HG03439 (cell line): ENCODE data around the gene KCTD16.

Source experiments
- ATAC-seq: cut with Tn5 transposase; IDR thresholded peaks from one replicate; pipeline ENCODE4 v1.9.1; 2021; ENCODE audit warnings: mild to moderate bottlenecking, moderate library complexity; ENCODE audit not compliant: unreplicated experiment

KCTD16 gene

DNA sequence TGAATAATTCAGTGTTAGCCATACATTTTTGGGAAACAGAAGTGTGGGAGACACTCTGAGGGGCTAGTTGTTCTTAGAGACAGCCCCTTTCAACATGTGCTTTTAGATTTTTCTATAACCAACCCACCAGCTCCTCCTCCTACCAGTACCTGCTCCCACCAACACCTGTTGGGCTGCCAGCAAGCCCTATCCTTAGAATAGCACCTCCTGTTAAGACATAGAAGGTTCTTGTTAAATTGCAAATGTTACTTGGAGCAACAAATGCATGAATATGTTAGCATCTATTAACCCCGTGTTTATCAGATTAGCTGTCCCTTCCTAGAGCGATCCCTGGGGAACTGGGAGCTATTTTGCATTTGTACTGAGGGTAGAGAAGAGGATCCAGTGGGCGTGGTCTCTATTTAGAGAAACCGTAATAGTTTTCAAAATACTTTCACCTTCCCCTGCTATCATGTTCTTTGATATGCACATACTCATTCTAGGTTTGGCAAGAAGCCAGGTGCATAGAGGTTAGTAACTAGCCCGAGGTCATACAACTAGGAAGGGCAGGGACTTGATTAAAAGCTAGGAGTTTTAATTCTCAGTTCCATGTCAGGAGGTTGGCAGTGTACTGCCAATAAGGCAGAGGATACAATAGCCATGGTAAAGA lies 334.4 kb downstream of the KCTD16 start:
- no peak for ATAC-seq

DNA sequence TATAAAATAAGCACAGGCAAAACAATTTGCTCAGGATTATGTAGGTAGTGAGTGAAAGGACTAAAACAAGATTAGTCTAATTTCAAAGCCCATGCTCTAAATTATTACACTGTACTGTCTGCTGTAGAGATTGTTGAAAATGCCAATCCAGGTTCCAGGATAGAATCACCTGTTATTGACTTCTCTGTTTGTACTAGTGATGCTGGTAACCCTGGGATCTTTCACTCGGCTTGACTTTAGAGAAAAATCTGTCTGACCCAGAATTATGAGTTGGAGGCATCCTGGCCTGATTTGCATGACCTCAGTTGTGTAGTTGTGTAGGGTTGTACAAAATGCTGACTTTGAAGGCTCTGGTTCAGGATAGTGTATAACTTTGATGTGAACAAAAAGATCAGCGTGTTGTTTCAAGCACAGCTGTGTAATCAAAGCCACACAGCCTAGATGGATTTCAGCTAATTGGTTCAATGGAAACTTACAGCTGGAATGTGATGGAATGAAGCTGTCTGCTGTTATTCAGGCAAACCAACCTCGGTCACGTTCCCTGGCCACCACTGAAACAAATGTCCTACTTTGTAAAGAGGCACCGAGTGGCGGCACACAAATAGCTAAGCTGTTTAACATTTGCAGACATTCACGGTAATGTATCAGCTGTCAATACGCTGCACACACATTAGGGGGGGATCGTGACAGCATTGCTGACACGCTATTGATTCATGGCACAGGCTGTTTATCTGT lies 340.3 kb downstream of the KCTD16 start:
- ATAC-seq, result no peak

DNA sequence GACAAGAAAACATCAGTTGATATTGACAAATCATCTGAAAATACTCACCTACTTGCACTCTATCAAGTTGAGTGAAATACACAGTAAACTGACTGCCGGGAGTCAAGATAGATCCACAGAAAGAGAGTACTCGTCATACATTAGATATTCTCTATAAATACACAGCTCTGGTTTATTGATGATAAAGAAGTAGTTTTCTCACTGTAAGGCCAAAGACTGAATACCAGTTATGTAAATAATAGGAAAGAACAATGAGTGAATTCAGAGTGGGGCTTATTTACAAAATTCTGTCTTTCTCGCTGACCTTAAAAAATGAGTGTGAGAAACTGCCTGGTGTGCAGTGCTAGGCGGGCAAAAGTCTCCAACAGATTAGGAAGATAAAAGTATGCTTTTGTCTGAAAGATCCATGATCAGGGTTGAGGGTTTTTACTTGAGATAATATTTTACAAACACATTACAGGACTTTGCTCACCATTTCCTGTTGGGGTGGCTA lies 341.0 kb downstream of the KCTD16 start:
- no peak for ATAC-seq

DNA sequence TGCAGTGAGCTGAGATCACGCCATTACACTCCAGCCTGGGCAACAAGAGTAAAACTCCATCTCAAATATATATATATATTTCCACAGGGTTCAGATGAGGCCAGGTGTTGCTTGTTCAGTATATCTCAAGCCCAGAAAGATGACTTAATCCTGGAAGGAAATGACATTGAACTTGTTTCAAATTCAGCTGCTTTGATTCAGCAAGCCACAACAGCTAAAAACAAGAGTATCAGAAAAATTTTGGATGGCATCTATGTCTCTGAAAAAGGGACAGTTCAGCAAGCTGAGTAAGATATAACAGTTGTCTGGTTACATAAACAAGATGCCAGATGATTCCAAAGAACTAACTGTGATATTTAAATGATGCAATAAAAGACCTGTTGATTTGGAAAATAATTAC lies 352.0 kb downstream of the KCTD16 start:
- ATAC-seq, result no peak

DNA sequence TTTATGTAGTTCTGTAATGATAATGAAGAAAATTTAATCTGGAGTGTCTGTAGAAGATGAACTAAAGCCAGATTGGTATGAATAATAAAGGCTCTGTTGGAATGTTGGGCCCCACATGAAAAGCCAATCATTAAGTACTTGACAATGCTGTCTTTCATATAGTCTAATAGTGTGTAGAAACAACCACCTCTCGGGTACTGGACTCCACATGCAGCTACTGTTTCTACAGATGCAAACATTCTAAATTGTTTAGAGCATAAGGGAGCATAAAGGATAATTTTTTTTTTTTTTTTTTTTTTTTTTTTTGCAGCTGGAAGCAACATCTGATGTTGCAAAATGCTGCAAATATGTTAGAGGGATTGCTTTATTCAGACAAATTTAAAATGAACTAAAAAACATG lies 354.3 kb downstream of the KCTD16 start:
- ATAC-seq, result no peak

DNA sequence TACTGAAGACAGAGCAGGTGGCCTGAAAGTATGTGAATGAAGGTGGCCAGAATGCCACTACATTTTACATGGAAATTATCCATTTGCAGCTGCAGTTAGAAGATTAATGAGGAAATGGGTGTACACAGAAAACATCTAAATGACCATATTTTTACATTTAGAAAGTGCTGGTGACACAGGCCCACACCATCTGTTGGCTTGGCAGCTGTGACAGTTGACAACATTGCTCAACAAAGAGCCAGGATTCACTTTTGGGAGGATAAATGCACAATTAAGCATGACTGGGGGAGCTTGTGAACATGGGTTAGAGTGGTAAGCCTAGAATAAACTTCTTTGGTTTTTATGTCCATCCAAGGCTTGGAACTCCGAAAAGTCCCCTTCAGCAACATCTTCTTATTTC lies 360.5 kb downstream of the KCTD16 start:
- ATAC-seq, result no peak
